Common myeloid progenitor, CD34-positive (primary cell): ENCODE measurements around the gene GATAD2A.

Experiments used
- CTCF ChIA-PET: fragments of 350-600 bp; sonication (Branson Sonifier 250); formaldehyde crosslinking; loops from one replicate; lab custom pipeline; 2021; ENCODE audit warnings: antibody characterized with exemption; lab: Charles Lee
- POLR2A ChIA-PET: fragments of 350-600 bp; sonication (Branson Sonifier 250); formaldehyde crosslinking; loops from one replicate; lab custom pipeline; 2021; ENCODE audit warnings: antibody characterized with exemption; lab: Charles Lee
- DNase-seq, 3 donors: peaks; one replicate each; pipeline versions ENCODE4 v3.0.0 to v3.0.0-alpha.2; 2013
- H3K27ac ChIP-seq, 2 experiments: 1 replicate in 1 of 2; 2 replicates in 1 of 2; pipeline ENCODE4 v1.7.0; 2013; ENCODE audit warnings: inconsistent platforms in 2 of 2, low read length in 2 of 2, mild to moderate bottlenecking in 2 of 2, low read depth in 1 of 2, moderate library complexity in 1 of 2; ENCODE audit not compliant: severe bottlenecking in 2 of 2, insufficient read depth in 1 of 2, poor library complexity in 1 of 2
- H3K27me3 ChIP-seq, 5 experiments: replicated peaks in 2 of 5; 1 replicate in 3 of 5; 2 replicates in 2 of 5; pipeline versions ENCODE4 v1.6.1 to v1.7.0; 2013; ENCODE audit warnings: low read length in 4 of 5, mild to moderate bottlenecking in 2 of 5, moderate library complexity in 2 of 5, inconsistent platforms in 1 of 5; ENCODE audit not compliant: insufficient read depth in 5 of 5, control insufficient read depth in 4 of 5
- H3K36me3 ChIP-seq, 4 experiments: 1 replicate in 2 of 4; 2 replicates in 2 of 4; pipeline versions ENCODE4 v1.6.1 to v1.7.0; 2013; ENCODE audit warnings: low read length in 3 of 4, control low read depth in 1 of 4, mild to moderate bottlenecking in 1 of 4; ENCODE audit not compliant: control insufficient read depth in 4 of 4, insufficient read depth in 4 of 4
- H3K4me1 ChIP-seq, 4 experiments: 1 replicate in 3 of 4; 2 replicates in 1 of 4; pipeline versions ENCODE4 v1.6.1 to v1.7.1; 2013; ENCODE audit warnings: low read length in 3 of 4, mild to moderate bottlenecking in 3 of 4, control low read depth in 1 of 4, inconsistent platforms in 1 of 4, moderate library complexity in 1 of 4; ENCODE audit not compliant: control insufficient read depth in 4 of 4, insufficient read depth in 4 of 4; ENCODE audit errors: control extremely low read depth in 1 of 4
- H3K4me3 ChIP-seq, 7 experiments: 1 replicate in 4 of 7; 2 replicates in 3 of 7; pipeline versions ENCODE4 v1.5.1 to v1.7.0; 2013; ENCODE audit warnings: mild to moderate bottlenecking in 7 of 7, low read length in 6 of 7, moderate library complexity in 6 of 7, inconsistent platforms in 2 of 7, low read depth in 2 of 7, control low read depth in 1 of 7; ENCODE audit not compliant: insufficient read depth in 4 of 7, control insufficient read depth in 1 of 7; ENCODE audit errors: extremely low read depth in 1 of 7
- H3K9me3 ChIP-seq, 5 experiments: 1 replicate in 4 of 5; 2 replicates in 1 of 5; pipeline versions ENCODE4 v1.6.1 to v1.7.1; 2013; ENCODE audit warnings: low read length in 4 of 5, mild to moderate bottlenecking in 2 of 5, inconsistent platforms in 1 of 5, low read depth in 1 of 5, moderate library complexity in 1 of 5; ENCODE audit not compliant: control insufficient read depth in 4 of 5, insufficient read depth in 2 of 5; ENCODE audit errors: control extremely low read depth in 1 of 5
- WGBS: methylation state at CpG from one replicate; pipeline ENCODE4 v1.1.5; 2013; ENCODE audit not compliant: insufficient coverage; 5-methylcytosine and 5-hydroxymethylcytosine counted together

Gene GATAD2A

DNA sequence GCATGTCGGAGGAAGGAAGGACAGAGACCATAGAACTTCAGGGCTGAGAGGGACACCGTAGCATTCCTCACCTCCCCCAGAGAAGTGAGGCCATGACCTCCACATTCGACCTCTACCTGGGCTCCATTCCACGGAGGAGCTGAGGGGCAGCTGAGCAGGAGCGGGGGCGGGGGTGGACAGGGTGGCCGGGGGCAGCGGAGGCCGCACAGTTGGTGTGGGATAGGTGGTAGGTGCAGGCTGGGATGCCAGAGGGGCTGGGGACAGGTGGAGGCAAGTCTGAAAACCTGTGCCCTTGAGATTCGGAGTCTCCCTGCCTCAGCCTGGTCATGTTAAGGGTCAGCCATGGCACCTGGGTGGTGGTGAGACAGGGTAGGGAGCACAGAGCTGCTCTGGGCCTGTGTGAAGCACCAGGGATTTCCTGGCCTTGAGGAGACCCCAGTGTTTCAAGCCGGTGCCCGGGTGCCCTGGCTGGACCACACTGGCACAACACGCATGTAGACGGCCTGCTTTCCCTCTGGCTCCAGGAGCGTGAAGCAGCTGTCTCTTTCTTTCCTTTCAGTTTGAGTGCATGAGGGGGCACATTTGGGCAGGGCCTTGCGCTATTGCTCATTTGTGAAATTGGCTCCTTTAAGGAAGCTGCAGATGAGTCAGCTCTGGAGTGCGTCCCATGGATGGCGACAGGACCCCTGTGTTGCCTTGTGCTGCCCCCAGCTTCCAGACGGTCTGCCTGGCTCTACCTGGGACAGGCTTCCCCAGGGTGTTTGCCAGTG is 58.1 kb downstream of the GATAD2A start:
- peak overlapping the region; percentile 10 to 56 for H3K27ac ChIP-seq
- peaks cover 13 to 46% (median 29%) of the 10 kb centered on the region in 4 experiments for H3K36me3 ChIP-seq
- peaks cover 19 to 55% (median 55%) of the 10 kb centered on the region in 4 experiments for H3K4me1 ChIP-seq
- POLR2A ChIA-PET: interaction anchor here (0.9 kb wide), 1 partner anchor 79 kb away, joined by 3 read pairs; no protein-coding TSS in a partner anchor
- H3K27me3 ChIP-seq: no peaks in the 10 kb centered on the region
- CTCF ChIA-PET: interaction anchor here (0.8 to 2.3 kb wide), 2 partner anchors 12 to 18 kb away, joined by 3 to 14 read pairs; no protein-coding TSS in a partner anchor
- peaks cover 6 to 29% (median 26%) of the 10 kb centered on the region in 5 experiments for H3K9me3 ChIP-seq
- WGBS: 89% methylated on average over 8 of the region's 19 CpGs
- DNase-seq: peak in 2 of 3 donors; percentile 61 to 67
- H3K4me3 ChIP-seq: no peak overlapping the region

DNA sequence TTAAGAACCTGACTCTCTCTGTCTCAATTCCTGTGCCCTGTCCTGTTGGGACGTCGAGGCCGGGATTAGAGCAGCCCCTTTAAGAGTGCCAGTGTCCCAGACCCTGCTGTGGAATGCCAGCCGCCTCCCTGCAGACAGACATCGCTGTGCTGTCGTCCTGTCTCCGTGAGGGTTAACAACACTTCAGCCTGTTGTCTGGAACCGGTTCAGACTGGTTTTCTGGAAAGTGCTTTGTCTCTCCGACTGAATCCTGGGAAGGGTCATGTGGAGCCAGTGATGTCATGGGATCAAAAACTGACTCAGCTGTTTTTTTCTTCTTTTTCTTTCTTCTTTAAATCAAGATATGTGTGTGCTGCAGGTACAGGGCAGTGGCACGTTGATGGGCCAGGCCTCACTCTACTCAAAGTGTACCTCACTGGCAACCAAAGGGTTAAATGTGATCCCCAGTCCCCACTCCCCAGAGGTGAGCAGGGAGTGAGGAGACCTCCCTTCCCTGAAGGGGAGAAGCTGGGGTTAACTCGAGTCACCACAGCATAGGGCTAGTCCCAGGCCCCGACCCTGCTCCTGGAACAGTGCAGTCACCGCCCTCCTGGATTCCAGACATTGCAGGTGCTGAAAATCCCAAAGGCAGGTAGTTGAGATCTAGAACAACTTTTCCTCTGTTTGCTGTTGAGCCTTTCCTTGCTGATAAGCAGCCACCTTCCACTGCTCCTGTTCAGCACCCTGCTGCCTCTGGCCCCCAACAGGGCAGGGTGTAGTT is 59.0 kb downstream of the GATAD2A start:
- Histone ChIP-seq H3K27ac (no peak overlapping the region), H3K36me3 (peaks cover 13 to 52% (median 31%) of the 10 kb centered on the region in 4 experiments), H3K9me3 (peaks cover 6 to 34% (median 32%) of the 10 kb centered on the region in 5 experiments), H3K4me3 (no peak overlapping the region), H3K4me1 (peaks cover 12 to 45% (median 45%) of the 10 kb centered on the region in 4 experiments), H3K27me3 (no peaks in the 10 kb centered on the region)
- CTCF ChIA-PET: interaction anchor here (2.3 kb wide), 1 partner anchor 11 kb away, joined by 14 read pairs; no protein-coding TSS in a partner anchor
- POLR2A ChIA-PET: interaction anchor here (0.9 kb wide), 1 partner anchor 80 kb away, joined by 3 read pairs; no protein-coding TSS in a partner anchor
- WGBS: 95% methylated on average over 12 of the region's 13 CpGs
- no peak for DNase-seq

- Histone ChIP-seq H3K27ac (no peak overlapping the region), H3K4me1 (peaks cover 6 to 39% (median 36%) of the 10 kb centered on the region in 4 experiments), H3K9me3 (peaks cover 6 to 34% (median 33%) of the 10 kb centered on the region in 5 experiments), H3K4me3 (no peak overlapping the region), H3K27me3 (no peaks in the 10 kb centered on the region), H3K36me3 (peaks cover 13 to 52% (median 31%) of the 10 kb centered on the region in 4 experiments)
- 97% methylated on average over 12 of the region's 12 CpGs for WGBS
- no peak for DNase-seq
- ChIA-PET POLR2A (no interaction called here), CTCF (interaction anchor here (1.9 kb wide), 1 partner anchor 10 kb away, joined by 7 read pairs; no protein-coding TSS in a partner anchor)
Observed at GRCh38 chr19:19465436-19466070, 60.1 kb downstream of the GATAD2A start.

DNA sequence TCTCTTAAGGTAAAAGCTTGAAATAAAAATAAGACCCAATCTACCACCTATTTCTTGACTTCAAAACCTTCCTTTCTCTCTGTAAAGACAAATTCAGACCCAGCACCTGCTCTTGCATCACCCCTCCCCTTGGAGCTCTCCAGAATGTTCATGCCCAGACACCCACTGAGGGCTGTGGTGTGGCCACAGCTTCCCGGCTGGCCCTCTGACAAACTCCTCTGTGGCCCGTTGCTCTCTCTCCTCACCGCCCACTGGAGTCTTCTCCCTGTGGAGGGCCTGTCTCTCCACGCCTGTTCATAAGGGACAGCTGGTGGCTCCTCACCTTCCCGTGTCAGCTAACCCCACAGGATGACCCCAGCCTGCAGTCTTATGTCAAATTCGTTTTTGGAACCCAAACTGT is 60.7 kb downstream of the GATAD2A start:
- Histone ChIP-seq H3K4me3 (no peak overlapping the region), H3K9me3 (peaks cover 6 to 34% (median 33%) of the 10 kb centered on the region in 5 experiments), H3K4me1 (peaks cover 4 to 34% (median 31%) of the 10 kb centered on the region in 4 experiments), H3K27me3 (no peaks in the 10 kb centered on the region), H3K27ac (no peak overlapping the region), H3K36me3 (peaks cover 13 to 53% (median 31%) of the 10 kb centered on the region in 4 experiments)
- WGBS: 98% methylated on average over 6 of the region's 6 CpGs
- no peak for DNase-seq
- ChIA-PET POLR2A (interaction anchor here (1.3 kb wide), 1 partner anchor 10 kb away, joined by 3 read pairs; no protein-coding TSS in a partner anchor), CTCF (interaction anchor here (1.9 to 2.0 kb wide), 2 partner anchors 10 to 24 kb away, joined by 4 to 7 read pairs; no protein-coding TSS in a partner anchor)

GRCh38 chr19:19468424-19469050 is 63.1 kb downstream of the GATAD2A start:
- H3K27me3 ChIP-seq: no peaks in the 10 kb centered on the region
- H3K9me3 ChIP-seq: peaks cover 6 to 34% (median 33%) of the 10 kb centered on the region in 5 experiments
- H3K4me3 ChIP-seq: no peak overlapping the region
- ChIA-PET CTCF (no interaction called here), POLR2A (interaction anchor here (1.1 kb wide), 1 partner anchor 9 kb away, joined by 3 read pairs; no protein-coding TSS in a partner anchor)
- peaks cover 13 to 66% (median 32%) of the 10 kb centered on the region in 4 experiments for H3K36me3 ChIP-seq
- peak; percentile 42 to 82 (median 74) for DNase-seq
- no peak overlapping the region for H3K27ac ChIP-seq
- H3K4me1 ChIP-seq: peaks cover 0 to 17% (median 7%) of the 10 kb centered on the region in 4 experiments
- 100% methylated on average over 1 of the region's 2 CpGs for WGBS

DNA sequence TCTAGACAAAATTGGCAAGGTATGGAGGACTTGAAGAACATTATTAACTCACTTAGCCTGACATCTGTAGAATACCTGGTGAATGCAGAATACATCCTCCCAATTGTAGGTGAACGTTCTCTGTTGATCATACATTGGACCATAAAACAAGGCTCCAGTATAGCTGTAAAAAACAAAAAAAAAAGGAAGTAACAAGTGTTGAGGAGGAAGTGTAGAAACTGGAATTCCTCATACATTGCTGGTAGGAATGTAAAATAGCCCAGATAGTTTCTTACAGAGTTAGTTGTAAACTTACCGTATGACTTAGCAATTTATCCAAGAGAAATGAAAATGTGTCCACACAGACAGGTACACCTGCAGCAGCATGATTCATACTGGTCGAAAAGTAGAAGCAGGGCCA is 65.1 kb downstream of the GATAD2A start:
- CTCF ChIA-PET: interaction anchor here (1.0 to 1.2 kb wide), 2 partner anchors 11 to 19 kb away, joined by 3 read pairs; no protein-coding TSS in a partner anchor
- H3K36me3 ChIP-seq: peaks cover 12 to 66% (median 30%) of the 10 kb centered on the region in 4 experiments
- POLR2A ChIA-PET: no interaction called here
- WGBS: 100% methylated on average over 1 of the region's 3 CpGs
- peaks cover 6 to 33% (median 29%) of the 10 kb centered on the region in 5 experiments for H3K9me3 ChIP-seq
- H3K27me3 ChIP-seq: no peaks in the 10 kb centered on the region
- H3K27ac ChIP-seq: no peak overlapping the region
- no peak overlapping the region for H3K4me3 ChIP-seq
- no peak for DNase-seq
- peaks cover 2 to 31% (median 21%) of the 10 kb centered on the region in 4 experiments for H3K4me1 ChIP-seq
